Fibroblast of lung (primary cell): ENCODE data around the gene TUBB8.

ENCODE experiments used
- CTCF ChIP-seq, 2 donors: IDR thresholded peaks in 1 of 2; conservative IDR thresholded peaks in 1 of 2; 1 replicate in 1 of 2; 2 replicates in 1 of 2; pipeline ENCODE4 v1.5.1; 2011 to 2012; ENCODE audit warnings: low read length in 2 of 2, control low read depth in 1 of 2, inconsistent platforms in 1 of 2, low read depth in 1 of 2, mild to moderate bottlenecking in 1 of 2
- EZH2 ChIP-seq: IDR thresholded peaks from 2 replicates; pipeline ENCODE4 v1.5.1; 2012; ENCODE audit warnings: low read length, control low read depth, mild to moderate bottlenecking; ENCODE audit errors: missing control alignments

DNA sequence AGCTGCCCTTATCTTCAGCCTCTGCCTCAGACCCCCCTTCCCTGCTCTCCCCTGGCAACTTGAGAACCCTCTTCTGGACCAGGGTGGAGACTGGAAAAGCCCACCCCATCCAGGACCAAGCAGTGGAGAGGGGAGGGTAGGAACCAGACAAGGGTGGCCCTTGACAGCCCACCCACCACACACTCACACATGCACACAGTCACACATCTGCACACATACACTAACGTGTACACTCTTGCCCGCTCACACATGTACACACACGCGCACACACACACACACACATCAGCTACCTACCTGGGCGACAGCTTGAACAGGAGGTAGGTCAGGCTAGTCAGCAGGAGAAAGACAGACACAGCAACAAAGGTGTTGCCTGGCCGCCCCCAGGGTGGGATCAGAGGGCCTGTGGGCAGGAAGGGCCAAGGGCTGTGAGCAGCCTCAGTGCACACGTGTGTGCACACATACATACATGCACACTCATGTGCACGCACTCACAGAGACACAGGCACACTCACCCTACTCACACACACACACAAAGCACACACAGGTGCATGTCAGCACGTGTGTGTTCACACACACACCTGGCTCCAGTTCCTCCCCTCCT, 34.9 kb upstream of the TUBB8 start:
- TF ChIP-seq CTCF (conservative IDR thresholded peaks at IDR 0.05 in 1 of 2, IDR thresholded peaks at IDR 0.05 in 1 of 2; ENCODE audit: low read depth in 1 of 2, low read length in 2 of 2), result no peak
- TF ChIP-seq EZH2, result no peak
